Panc1 (cell line): Measurements from ENCODE around the gene SPATA7.

ENCODE experiments used
- CTCF ChIP-seq: fragments of 450-650 bp; IDR thresholded peaks from 2 replicates; pipeline ENCODE4 v1.5.1; 2017; ENCODE audit warnings: mild to moderate bottlenecking
- REST ChIP-seq, 2 experiments: IDR thresholded peaks; 2 replicates each; pipeline ENCODE4 v1.6.1; 2011 to 2012; ENCODE audit warnings: low read depth in 2 of 2, control low read depth in 1 of 2, low read length in 1 of 2, mild to moderate bottlenecking in 1 of 2, moderate library complexity in 1 of 2; ENCODE audit not compliant: insufficient read depth in 1 of 2

- TF ChIP-seq REST (IDR thresholded peaks at IDR 0.05; ENCODE audit: insufficient read depth in 1 of 2, low read depth in 2 of 2, low read length in 1 of 2) = no peak
- no peak for TF ChIP-seq CTCF
Observed at GRCh38 chr14:88363644-88364043, 21.8 kb upstream of the SPATA7 start.
